Measurements from ENCODE around the gene NANS.

DNA sequence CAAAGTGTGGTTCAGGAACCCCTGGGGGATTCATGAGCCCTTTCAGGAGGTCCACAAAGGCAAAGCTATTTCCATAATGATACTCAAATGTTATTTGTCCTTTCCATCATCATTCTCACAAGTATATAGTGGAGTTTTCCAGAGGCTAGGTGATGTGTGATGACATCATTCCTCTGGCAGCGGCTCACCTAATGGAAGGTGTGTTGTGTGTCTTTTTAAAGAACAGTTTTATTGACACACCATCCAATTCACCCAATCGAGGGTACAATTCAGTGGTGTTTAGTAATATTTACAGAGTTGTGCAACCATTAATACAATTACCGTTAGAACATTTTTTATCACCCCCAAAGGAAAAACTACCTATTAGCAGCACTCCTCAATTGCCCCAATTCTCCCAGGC, 9.7 kb downstream of the NANS start:
- TF ChIP-seq EZH2phosphoT487 (IDR thresholded peaks at IDR 0.05; ENCODE audit: borderline replicate concordance), result no peak
- TF ChIP-seq, protein P1, sequence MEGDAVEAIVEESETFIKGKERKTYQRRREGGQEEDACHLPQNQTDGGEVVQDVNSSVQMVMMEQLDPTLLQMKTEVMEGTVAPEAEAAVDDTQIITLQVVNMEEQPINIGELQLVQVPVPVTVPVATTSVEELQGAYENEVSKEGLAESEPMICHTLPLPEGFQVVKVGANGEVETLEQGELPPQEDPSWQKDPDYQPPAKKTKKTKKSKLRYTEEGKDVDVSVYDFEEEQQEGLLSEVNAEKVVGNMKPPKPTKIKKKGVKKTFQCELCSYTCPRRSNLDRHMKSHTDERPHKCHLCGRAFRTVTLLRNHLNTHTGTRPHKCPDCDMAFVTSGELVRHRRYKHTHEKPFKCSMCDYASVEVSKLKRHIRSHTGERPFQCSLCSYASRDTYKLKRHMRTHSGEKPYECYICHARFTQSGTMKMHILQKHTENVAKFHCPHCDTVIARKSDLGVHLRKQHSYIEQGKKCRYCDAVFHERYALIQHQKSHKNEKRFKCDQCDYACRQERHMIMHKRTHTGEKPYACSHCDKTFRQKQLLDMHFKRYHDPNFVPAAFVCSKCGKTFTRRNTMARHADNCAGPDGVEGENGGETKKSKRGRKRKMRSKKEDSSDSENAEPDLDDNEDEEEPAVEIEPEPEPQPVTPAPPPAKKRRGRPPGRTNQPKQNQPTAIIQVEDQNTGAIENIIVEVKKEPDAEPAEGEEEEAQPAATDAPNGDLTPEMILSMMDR (conservative IDR thresholded peaks at IDR 0.05; ENCODE audit: low read length), result no peak
